ENCODE results near the gene SHLD2.
"Not testable (repeated sequence)": the region's sequence is repeated elsewhere in the genome, so short reads cannot be mapped to it uniquely, and the experiment has no call there.

The SHLD2 gene, protein sequence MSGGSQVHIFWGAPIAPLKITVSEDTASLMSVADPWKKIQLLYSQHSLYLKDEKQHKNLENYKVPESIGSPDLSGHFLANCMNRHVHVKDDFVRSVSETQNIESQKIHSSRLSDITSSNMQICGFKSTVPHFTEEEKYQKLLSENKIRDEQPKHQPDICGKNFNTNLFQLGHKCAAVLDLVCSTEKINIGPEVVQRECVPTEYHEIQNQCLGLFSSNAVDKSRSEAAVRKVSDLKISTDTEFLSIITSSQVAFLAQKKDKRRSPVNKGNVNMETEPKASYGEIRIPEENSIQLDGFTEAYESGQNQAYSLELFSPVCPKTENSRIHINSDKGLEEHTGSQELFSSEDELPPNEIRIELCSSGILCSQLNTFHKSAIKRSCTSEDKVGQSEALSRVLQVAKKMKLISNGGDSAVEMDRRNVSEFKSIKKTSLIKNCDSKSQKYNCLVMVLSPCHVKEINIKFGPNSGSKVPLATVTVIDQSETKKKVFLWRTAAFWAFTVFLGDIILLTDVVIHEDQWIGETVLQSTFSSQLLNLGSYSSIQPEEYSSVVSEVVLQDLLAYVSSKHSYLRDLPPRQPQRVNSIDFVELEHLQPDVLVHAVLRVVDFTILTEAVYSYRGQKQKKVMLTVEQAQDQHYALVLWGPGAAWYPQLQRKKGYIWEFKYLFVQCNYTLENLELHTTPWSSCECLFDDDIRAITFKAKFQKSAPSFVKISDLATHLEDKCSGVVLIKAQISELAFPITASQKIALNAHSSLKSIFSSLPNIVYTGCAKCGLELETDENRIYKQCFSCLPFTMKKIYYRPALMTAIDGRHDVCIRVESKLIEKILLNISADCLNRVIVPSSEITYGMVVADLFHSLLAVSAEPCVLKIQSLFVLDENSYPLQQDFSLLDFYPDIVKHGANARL

DNA sequence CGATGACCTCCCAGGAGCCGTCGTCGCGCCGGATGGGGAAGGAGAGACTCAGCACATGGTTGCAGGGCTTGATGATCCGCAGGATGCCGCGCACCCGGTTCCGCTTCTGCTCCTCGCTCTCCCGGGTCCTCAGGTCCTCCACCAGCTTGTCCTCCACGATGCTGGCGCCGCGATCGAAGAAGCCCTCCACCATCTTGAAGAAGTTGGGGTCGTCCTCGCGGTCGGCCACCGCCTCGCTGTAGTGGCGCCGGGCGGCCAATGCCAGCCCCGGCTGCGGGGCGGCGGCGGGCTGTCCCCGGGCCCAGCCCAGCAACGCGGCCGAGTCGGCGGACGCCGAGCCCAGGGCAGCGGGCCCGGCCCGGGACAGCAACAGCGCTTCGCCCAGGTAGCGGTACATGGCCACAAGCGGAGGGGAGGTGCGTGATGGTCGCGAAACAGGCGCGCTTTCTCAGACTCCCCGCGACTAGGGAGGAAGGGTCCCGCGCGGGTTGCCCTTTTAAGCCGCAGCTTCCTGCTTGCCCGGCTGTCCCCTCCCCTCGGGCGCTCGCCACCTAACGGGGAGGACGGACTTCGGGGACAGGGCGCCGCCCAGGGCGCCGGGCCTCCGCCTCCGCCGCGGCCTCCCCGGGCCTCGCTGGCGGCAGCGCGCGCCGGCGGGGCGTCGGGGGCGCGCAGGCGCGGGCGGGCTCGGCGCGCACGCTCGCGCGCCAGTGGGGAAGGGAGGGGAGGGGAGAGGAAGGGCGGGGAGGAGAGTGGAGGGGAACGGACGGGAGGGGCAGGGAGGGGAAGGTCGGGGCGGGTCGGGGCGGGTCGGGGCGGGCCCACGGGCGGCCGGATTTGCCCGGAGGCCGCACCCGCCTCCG is at the start of gene SHLD2, which contains the start of gene GLUD1:
SHLD2 (plus strand) TSS at position 834 of the 863 bp plus-strand sequence. CDS start 56,149 bp downstream, outside the sequence.
GLUD1 (minus strand) TSS at position 471 of the 863 bp plus-strand sequence; CDS start at position 397, 74 bp downstream.
- peak; percentile 67 to 69 for DNase-seq (ENCODE audit: low read depth in 2 of 2)

DNA sequence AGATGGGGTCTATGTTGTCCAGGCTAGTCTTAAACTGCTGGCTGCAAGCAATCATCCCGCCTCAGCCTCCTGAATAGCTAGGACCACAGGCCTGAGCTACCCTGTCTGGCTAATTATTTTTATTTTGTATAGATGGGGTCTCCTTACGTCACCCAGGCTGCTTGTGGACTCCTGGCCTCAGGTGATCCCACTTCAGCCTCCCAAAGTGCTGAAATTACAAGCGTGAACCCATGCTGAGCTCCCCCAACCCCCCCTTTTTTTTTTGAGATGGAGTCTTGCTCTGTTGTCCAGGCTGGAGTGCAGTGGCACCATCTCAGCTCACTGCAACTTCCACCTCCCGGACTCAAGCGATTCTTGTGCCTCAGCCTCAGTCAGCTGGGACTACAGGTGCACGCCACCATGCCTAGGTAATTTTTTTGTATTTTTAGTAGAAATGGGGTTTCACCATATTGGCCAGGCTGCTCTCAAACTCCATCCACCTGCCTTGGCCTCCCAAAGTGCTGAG is 49.5 kb upstream of the SHLD2 start:
- DNase-seq (ENCODE audit: low read depth in 2 of 2), result no peak

DNA sequence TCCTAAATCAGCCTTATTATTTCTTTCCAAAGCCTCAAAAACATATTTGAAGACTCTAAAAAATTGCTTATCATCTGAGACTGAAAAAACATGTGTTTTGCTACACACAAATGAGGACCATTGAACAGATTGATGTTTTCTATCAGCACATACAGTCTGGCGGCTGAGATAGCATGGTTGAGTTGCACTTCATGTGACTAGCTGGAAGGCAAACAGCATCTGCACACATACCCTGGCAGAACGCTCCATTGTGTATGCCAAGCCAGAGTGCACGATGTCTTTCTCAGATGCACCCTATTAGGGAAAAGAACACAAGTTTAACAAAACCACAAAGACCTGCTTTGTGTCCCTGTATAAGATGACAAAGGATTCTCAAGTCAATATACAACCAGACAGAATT is 41.9 kb upstream of the SHLD2 start:
- DNase-seq (ENCODE audit: low read depth in 2 of 2), result no peak

DNA sequence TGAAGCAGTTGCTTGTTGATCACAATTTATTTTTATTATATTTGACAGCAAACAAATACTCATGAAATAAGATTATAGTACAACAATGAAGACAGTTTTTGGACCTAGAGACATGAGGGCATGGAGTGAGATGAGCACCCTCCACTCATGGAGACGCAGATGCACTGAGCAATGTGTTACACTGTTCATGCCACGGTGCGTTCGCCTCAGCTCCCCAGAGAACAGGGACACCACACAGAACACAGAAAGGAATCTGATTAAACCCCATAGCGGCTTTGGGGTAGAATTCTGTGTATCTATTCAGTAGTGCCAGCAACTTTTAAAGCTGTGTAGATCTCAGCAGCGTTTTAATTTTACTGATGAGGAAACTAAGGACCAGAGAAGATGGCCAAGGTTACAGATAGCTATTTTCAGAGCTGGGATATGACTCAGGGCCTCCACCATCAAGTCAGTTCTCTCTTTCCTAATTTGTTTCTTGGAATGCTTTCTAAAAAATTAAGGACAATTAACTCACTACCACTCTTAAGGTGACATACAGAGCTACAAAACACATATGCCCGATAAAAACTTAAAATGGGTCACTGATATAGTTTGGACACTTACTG is 41.3 kb upstream of the SHLD2 start:
- DNase-seq (ENCODE audit: low read depth in 2 of 2), result no peak

DNA sequence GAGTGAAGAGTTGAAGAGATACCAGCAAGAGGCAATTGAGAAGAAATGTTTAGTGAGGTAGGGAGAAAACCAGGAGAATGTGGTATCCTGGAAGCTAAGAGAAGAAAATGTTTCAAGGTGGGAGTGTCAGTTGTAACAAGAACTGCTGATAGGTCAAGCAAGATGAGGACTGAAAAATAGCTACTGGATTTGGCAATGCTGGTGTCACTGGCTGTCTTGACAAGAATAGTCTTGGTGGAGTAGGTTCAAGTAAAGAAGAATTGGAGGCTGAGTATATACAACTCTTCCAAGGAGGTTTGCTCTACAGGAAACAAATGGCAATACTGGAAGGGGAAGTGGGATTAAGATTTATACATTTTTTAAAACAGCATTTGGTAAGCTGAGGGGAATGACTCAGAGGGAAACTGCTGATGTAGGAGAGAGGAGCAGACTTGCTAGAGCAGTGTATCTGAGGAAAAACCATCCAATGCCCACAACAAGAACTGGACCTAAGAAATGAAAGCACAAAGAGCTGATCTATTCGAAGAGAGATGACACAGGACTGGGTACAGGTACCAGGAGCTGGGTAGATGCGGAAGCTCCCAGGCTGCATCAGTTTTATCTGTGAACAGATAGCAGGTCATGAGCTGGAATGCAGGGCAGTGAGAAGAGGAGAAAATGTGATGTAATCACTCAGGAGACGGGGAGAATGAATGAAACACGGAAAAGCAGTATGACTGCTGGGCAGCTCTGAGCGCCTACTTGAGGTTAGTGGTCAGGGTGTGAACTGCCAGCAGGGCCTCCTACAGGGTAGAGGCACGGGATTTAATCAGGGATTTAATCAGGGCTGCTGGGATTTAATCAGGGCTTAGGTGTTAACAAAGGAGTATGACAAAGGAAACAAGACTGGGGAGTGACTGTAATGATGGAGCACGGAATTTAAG is 40.4 kb upstream of the SHLD2 start:
- no peak for DNase-seq (ENCODE audit: low read depth in 2 of 2)

DNA sequence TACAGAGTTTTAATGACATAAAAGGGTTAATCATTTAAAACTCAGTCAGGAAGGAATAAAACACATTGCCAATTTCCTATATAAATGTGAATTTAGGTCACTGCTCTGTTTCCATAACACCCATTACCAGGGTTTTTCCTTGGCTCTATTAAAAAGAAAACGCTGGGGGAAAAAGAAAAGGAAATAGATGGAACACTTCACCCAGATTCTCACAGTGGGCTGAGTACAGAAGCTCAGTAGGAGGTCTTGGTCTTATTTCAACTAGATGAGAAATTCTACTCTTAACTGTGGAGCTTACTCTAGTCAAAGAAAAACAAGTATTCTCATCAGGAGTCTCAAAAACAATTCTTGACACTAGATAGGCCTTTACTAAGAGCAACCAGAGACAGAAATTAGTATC is 36.8 kb upstream of the SHLD2 start:
- no peak for DNase-seq (ENCODE audit: low read depth in 2 of 2)

DNA sequence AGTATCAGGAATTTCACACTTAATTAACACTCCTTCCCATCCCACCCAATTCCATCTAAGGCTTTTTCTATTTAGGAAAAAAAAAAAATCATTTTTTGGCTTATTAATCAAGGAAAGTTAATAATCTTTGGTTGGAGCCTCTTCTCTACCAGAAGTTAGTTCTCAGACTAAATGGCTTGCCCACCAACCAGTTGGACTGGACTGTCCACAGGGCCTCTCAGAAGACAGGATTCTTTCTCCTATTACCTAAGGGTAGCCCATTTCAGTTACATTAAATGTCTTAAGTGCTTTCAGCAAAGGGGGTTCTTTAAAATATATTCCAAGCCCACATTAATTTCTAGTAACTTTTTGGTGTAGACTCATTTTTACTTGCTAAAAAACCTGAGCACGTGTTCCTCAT is 35.6 kb upstream of the SHLD2 start:
- no peak for DNase-seq (ENCODE audit: low read depth in 2 of 2)

DNA sequence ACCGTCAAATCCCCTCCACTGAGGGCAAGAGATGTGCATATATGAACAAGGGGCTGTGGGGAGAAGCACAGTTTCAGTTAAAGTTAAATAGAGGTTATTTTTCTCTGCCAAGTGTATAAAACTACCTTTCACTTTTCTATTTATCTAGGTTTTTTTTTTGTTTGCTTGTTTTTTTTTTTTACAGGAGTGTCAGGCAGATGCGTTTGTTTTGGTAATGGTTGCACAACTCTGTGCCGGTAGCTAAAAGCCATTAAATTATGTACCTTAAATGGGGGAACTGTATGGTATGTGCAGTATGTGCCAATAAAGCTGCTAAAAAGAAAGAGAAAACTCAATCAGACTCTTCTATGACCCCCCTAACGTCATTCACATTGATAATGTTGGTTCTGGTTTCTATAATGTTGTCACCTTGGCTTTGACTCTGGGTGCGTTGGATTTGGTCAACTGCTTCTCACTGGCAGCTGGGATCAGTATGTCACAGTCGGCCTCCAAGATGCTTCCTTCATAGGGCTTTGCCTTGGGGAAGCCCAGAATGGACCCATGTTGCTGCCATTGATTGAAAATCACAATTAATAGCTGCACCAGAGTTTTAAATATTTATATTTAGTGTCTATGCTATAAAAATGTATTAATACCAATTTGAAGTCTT is 34.6 kb upstream of the SHLD2 start:
- DNase-seq (ENCODE audit: low read depth in 2 of 2), result no peak

DNA sequence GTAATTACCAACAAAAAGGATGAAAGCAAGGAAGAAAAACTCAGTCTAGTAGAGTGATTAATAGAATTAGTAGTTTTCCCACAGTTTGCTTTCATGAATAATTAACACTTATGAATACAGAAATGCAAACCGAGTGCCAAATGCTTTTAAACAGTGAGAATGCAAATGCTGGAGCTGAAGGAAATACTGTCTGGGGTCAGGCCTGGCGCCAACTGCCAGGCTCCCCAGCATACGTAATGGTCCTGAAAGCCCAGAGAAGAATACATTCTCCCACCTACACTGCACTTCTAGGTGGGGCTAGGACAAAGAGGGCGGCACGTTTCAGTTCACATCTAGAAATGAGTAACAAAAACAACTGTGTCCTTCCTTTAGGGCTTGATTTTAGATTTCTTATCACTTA is 30.4 kb upstream of the SHLD2 start:
- no peak for DNase-seq (ENCODE audit: low read depth in 2 of 2)

DNA sequence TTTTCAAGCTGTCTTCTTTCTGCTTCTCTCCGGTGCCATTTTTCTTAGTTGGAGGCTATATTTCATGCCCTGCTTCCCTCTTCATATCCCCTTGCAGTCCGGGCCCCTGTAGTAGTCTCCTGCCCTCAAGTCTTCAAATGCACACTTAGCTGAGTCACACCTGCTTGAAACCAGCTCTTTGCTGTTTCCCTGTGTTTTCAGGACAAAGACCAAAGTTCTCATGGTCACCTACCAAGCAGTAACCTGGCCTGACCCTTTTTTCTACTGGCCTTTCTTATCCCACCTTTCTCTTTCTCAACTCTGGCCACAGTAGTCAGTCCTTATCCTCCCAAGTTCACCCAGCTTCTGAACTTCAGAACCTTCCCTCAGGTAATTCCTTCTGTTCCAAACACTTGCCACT is 28.8 kb upstream of the SHLD2 start:
- DNase-seq (ENCODE audit: low read depth in 2 of 2), result no peak

DNA sequence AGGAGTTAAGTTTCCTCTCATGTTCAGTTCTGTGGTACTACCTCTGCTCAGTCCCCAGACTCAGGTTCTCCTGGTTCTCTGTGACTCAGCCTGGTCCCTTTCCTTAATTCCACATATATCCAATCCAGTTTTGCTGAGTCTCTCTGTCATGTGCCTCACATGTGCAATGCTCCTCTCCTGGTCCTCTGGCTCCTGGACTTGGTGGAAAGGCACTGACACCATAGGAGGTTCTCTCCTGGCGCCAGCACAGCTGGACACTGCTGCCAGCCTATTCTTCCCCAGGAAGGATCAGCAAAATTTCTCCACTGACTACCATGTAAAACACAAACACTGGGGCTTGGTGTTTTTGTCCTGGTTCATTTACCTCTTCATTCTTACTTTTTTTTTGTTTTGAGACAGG is 28.1 kb upstream of the SHLD2 start:
- no peak for DNase-seq (ENCODE audit: low read depth in 2 of 2)

DNA sequence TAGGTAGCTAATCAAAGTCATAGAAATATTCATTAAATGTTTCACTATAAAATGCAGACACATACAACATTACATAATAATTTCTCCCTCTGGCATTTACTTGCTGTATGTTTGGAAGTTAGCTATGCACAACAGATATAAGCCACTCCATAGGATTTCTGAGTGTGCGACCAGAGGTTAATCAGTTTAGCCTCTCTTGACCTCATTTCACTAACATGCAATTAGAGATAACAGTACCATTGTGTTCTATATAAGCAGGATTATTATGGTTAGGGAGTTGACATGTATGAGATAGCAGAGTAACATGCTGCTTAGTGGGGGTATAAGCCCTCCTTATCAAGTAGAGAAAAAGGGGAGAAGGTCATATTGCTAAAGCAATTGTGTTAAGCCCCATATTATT is 26.7 kb upstream of the SHLD2 start:
- DNase-seq (ENCODE audit: low read depth in 2 of 2), result no peak

DNA sequence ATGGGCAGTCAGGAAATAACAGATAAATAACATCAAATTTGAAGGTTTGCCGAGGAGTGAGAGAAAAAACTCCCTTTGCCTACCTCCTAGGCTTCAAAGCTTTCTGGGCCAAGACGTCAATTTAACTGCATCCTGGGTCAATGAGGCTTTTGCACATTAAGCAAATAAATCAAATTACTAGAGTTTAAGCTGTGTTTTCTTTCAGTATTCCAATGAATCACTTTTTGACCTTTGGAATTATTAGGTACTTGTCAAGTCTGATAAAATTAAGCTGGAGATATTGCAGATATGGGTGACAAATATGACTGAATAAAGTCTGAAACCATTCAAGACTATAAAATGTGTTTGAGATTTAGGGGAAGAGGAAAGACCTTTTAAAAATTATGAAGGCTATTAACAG is 22.6 kb upstream of the SHLD2 start:
- no peak for DNase-seq (ENCODE audit: low read depth in 2 of 2)

DNA sequence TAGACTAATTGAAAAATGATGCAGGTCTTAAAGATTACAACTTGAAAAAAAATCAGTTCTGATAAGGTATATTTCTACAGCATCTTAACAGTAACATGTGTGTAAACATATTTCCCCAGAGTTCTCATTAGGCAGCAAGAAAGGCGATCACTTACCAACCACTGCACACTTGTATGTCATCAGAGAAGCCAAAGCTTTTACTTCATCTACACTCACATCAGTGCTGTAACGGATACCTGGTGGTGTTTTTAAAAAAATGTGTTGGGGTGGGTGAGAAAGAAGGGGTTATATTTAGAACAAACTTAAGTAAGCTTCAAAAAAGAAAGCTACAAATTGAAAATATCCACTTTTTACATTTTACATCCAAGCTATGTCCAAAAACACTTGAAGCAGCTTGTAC is 18.6 kb upstream of the SHLD2 start:
- not testable (repeated sequence) for DNase-seq (ENCODE audit: low read depth in 2 of 2)

DNA sequence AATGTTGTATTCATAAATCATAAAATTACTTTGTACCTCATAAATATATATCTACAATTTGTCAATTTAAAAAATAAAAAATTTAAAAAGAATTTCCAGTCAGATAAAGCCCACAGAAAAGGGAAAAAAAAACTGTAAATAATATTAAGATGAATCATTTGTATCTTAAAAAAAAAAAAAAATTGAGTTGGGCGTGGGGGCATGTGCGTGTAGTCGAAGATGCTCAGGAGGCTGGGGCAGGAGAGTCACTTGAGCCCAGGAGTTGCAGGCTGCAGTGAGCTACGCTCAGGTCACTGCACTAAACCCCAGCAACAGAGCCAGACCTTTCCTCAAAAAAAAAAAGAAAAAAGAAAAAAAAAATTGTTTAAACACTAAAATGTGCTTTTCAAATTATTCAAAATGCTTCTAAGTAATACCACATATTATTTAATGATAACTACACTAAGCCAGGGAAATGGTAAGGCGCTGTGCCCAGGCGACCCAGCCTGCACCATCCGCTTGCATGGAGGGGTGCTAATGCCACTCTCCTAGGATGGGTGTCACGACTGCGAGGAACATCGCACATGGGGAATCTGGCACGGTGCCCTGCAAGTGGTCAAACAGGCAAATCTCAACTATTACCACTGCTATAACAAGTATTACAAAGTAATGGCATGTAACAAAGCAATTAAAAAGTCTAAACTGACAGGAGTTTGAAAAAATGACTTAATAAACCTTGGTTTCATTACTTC is 15.7 kb upstream of the SHLD2 start:
- DNase-seq (ENCODE audit: low read depth in 2 of 2), result no peak

DNA sequence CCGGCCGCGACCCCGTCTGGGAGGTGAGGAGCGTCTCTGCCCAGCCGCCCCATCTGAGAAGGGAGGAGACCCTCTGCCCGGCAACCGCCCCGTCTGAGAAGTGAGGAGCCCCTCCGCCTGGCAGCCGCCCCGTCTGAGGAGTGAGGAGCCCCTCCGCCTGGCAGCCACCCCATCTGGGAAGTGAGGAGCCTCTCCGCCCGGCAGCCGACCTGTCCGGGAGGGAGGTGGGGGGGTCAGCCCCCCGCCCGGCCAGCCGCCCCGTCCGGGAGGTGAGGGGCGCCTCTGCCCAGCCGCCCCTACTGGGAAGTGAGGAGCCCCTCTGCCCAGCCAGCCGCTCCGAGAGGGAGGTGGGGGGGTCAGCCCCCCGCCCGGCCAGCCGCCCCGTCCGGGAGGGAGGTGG is 14.4 kb upstream of the SHLD2 start:
- DNase-seq (ENCODE audit: low read depth in 2 of 2), result not testable (repeated sequence)

DNA sequence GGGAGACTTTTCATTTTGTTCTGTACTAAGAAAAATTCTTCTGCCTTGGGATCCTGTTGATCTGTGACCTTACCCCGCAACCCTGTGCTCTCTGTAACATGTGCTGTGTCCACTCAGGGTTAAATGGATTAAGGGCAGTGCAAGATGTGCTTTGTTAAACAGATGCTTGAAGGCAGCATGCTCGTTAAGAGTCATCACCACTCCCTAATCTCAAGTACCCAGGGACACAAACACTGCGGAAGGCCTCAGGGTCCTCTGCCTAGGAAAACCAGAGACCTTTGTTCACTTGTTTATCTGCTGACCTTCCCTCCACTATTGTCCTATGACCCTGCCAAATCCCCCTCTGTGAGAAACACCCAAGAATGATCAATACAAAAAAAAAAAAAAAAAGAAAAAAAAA is 13.4 kb upstream of the SHLD2 start:
- DNase-seq (ENCODE audit: low read depth in 2 of 2), result not testable (repeated sequence)

DNA sequence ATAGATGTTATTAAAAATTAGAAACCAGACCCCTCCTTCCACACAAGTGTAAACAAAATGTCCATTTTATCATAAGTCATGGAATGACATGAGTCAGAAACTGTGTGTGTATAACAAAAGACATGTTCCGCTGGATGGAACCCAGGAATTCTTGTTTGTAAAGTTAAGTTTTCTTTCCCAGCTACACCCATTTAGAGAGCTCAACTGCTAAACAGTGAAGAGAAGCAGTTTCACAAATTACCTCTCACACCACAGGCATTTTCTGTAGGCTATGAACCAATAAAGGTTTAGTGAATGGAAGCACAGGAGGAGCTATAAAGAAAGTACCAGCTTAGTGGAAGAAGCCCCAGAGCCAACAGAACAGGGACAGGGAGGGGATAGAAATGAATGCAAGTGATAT is 12.8 kb upstream of the SHLD2 start:
- not testable (repeated sequence) for DNase-seq (ENCODE audit: low read depth in 2 of 2)

Data from stimulated activated CD8-positive, alpha-beta memory T cell treated with anti-CD3 and anti-CD28 coated beads, Interleukin-7, amount 100 ng/mL, for 1 hour (primary cell).